ENCODE results near the gene ADAM12. TPM values are rescaled to one million over a fixed set of nuclear protein-coding genes. Genes with fewer than 3 reads are reported as not detected.

Gene ADAM12
- total RNA-seq: 0.07 and 0.20 TPM in 2 replicates

GRCh38 chr10:126387931-126388911 lies at the start of gene ADAM12:
Gene ADAM12 (minus strand): TSS chr10:126388477. CDS start chr10:126388145, 332 bp downstream.

